Activated T-helper 1 cell treated with Interleukin-2 at 50 U/mL for 16 hours (primary cell): ENCODE measurements around the gene CFAP46.
"Not testable (repeated sequence)": the region's sequence is repeated elsewhere in the genome, so short reads cannot be mapped to it uniquely, and the experiment has no call there.

Experiments used
- DNase-seq: peaks from one replicate; pipeline ENCODE4 v3.0.0-alpha.2; 2020; ENCODE audit warnings: low read depth

The CFAP46 gene

DNA sequence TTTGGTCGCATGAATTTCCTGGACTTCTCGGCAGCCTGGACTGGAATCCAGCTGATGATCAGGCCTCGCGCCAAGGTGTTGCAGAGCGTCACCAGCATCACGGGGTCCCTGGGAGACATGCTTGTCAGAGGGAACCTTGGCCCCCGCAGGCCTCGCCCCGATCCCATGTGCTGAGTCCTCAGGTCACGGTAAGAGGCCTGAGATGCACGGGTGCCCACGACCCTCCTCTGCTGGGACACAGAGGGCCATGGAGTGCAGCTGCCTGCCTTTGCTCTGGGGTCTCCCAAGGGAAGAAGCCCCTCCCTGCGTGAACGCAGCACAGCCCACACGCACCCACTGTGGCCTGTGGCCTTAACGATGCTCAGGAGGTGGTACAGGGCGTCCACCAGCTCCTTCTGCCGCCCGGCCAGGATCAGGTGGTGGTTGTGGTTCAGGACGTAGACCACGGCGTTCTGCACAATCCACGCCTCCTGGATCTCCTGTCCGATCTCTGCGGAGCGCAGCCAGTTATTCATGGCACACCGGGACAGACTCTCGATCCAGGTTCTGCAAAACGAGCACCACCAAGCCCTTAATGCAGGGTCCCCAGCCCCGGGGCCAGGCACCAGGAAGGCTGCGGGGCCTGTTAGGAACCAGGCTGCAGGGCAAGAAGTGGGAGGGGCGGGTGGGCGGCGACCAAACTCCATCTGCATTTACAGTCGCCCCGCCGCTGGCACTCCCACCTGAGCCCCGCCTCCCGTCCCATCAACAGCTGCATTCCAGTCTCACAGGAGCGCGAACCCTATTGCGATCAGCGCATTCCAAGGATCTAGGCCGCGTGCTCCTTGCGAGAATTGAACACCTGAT lies 29.4 kb downstream of the CFAP46 start:
- DNase-seq = no peak

DNA sequence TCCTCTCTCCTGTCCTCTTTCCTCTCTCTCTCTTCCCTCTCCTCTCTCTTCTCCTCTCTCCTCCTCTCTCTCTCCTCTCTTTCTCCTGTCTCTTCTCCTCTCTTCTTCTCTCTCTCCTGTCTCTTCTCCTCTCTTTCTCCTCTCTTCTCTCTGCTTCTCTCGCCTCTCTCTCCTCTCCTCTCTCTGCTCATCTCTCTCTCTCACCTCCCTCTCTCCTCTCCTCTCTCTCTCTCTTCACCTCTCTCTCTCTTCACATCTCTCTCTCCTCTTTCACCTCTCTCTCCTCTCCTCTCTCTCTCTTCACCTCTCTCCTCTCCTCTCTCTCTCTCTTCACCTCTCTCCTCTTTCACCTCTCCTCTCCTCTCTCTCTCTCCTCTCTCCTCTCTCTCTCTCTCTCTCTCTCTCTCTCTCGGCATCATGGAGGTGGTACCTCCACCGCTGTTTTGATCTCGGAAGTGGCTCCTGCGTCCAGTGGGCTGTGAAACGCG lies 30.1 kb downstream of the CFAP46 start:
- DNase-seq = no peak

DNA sequence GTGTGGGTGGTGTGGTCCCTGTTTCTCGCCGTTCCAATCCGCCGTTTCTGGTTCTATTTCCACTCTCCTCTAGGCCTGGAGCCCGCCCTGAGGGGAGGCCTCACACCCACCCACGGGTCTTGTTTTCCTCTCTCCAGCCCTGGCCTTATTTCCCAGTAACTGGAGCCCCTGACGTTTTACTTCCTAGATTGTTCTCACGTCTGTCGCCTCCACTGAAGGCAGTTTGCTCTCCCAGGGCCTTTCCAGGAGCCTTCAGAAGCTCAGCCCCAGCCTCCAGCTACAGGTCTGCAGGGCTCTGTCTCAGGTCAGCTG lies 30.6 kb downstream of the CFAP46 start:
- DNase-seq = no peak

DNA sequence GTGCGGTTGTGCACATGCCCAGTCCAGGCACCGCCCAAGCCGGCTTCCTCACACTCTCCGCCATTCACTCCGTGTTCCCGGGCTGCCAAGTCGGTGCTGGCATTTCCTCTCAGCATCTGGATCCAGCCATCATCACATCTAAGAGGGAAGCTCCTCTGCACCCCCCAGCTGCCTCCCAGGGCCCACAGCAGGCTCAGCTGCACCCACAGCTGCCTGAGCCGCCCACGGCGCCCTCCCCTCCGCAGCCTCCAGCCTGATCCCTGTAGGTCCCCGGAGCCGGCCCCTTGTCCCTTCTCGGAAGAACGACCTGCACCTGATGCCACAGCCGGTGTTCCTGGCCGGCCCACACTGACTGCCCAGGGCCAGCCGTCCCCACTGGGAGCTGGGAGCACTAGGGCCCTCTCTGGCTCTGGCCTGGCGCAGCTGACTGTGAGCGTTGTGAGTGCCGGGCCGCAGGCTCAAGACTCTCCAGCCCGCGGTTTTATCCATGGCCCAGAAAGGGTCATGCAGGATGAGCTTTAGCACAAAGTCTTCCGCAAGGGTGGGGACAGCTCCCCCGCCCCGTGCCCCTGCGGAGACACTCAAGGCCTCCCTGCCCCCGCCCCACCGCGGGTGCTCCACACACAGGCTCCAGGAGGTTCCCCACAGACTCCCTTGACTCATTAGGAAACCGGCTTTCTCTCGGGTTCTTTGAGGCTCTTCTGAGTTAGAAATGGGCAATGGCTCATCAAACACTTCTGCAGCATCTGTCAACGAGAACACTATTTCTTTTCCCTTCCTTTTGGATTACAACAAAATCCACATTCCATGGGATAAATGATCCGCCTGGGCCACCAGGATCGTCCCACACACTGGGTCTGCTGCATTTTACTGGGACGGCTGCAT lies 31.2 kb downstream of the CFAP46 start:
- DNase-seq = no peak

DNA sequence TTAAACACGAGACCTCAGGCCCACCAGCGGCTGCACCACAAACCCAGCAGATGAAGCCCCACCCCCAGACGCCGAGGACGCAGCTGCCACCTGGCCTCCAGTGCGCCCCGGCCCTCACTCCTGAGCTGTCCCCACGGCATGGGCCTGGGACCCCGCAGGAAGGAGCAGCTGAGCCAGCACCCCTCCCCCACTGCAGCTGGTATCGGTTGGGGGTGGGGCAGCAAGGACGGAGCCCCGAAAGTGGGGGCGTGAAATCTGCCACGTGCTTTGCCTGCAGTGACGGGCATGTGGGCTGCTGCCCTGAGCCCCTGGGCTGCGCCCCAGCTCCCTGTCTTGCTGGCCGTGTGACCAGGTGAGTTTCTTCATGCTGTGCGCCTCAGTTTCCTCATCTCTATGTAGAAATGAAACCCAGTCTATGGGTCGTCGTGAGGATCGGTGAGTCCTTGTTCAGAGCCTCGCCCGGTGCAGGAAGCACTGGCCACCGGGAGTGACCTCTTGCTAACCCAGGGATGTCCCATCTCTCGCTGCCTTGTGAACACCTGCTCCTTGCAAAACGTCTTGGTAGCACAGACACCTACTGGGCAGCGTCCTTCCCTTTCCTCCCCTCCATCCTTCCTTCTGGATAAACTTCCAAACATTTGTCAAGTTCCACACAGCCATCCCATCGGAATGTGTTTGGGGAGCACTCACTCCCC lies 32.0 kb downstream of the CFAP46 start:
- no peak for DNase-seq

DNA sequence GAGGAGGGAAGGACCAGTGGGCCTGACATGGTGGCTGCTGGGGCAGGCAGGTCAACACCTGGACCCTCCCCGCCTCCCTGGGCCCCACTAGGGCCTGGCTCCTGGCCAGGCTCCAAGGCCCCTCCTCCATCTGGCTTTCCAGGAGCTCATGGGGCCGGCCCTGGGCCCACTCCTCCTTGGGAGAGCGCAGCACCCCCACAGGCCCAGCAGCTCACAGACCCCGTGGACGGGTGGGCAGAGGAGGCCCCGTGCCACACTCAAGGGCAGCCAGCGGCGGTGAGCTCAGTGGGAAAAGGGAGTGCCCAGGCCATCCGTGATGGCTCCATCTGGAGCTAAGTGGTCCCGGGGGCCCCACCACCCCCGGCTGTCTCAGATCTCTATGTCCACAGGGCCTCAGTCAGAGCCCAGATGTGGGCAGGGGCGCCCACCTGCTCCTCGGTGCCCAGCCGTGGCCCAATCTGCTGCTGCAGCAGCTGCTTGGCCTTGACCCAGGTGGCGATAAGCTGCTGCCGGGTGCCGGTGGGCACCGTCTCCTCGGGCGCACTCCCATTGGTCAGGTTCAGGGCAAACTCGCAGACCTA lies 32.8 kb downstream of the CFAP46 start:
- DNase-seq = no peak

DNA sequence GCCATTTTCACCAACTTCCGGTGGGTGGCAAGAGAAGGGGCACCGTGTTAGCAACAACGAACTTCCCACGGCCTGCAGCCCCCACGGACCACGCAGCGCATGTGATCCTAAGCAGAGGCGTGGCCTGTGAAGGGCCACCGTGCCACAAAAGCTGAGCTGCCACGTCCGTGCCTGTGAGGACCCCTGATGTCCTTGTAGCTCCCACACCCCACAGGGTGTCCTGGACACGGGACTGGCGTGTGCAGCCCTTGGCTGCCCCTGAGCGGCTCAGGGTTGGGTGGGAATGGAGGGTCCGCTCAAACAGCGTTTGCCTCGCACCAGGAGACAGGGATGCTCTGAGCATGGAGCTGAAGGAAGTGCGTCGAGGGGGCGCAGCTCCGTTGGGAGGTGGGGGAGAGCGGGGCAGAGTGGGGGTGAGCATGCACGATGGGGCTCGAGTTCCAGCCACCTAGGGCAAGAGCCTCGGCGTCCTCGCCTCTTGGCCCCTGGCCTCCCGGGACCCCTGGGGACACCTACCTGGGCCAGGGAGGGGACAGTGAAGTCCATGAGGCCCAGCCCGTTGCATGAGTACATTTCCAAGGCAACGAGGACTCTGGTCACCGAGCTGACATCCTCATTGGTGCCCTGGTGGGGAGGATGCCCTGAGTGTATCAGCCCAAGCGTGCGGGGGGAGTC lies 33.6 kb downstream of the CFAP46 start:
- DNase-seq = no peak

DNA sequence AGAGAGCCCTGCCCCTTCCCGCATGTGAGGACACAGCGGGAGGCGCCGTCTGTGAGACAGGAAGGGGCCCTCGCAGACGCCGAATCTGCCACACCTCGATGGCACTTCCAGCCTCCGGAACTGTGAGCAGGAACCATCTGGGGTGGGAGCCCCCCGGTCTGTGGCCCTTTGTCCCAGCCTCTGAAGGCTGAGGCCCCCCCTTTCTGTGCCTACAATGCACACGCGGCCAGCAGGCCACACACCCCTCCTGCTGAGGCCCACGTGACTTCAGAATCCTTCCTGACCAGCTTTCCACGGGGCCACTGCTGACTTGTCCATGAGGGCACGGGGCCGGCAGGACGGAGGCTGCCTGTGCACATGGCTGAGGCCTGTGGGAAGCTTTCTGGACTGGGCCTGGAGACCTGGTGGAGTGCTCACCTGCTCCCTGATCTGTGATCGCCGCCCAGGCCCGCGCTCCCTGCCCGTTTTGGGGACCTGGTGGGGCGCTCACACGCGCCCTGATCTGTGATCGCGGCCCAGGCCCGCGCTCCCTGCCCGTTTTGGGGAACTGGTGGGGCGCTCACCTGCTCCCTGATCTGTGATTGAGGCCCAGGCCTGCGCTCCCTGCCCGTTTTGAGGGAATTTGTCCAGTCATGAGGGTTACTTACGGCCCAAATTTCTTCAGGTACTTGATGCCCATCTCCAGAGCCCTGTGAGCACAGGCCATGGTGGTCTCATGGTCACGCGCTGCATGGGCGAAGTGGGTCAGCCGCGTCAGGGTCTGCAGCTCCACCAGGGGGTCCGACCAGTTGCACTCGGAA lies 34.3 kb downstream of the CFAP46 start:
- no peak for DNase-seq

DNA sequence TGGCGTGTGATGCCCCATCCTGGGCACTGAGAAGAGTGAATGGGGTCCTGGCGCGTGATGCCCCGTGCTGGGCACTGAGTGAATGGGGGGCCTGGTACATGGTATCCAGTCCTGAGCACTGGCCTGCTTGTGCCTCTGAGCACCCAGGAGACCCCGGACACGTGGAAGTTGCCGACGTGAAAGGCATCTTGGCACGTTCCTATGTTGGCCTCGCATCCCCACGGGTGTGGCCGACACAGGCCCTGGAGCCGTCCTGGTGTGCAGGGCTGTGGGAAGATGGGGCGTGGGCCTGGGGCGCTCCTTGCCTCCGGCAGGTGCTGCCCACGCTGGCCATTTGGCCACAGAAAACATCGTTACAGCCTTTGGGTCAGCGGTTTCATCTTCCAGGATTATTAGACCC lies 35.5 kb downstream of the CFAP46 start:
- no peak for DNase-seq

DNA sequence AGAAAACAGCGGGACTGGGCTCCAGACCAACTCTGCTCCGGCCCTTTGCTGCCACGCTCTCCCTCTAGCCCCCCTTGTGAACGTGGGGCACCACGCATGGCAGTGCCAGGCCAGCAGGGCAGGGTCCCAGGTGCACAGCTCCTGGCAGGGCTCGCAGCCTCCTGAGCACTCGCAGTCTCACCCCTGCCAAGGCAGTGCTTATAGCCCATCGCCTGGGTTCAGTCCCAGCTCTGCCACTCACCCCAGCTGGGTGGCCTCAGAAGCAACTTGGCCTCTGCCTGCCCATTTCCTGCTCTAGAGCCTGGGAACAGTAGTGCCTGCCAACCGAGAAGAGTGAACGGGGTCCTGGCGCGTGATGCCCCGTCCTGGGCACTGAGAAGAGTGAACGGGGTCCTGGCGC lies 36.3 kb downstream of the CFAP46 start:
- DNase-seq = no peak

DNA sequence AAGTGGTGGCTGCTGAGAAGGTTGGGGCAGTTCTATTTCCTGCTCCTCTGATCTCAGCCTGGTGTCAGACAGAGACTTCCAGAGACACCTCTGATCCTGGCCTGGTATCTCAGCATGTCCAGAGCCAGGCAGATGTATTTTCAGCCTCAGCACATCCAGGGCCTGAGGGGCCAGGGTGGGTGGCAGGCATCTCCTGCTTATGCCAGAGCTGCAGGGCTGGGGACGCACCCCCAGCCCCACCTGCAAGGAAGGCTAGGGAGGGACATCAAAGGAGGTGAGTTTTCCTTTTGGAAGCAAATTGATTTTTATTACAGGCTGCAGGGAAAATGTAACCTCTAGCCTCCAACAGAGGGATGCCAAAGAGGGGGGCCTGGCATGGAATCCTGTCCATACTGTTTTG lies 36.7 kb downstream of the CFAP46 start:
- DNase-seq = no peak

DNA sequence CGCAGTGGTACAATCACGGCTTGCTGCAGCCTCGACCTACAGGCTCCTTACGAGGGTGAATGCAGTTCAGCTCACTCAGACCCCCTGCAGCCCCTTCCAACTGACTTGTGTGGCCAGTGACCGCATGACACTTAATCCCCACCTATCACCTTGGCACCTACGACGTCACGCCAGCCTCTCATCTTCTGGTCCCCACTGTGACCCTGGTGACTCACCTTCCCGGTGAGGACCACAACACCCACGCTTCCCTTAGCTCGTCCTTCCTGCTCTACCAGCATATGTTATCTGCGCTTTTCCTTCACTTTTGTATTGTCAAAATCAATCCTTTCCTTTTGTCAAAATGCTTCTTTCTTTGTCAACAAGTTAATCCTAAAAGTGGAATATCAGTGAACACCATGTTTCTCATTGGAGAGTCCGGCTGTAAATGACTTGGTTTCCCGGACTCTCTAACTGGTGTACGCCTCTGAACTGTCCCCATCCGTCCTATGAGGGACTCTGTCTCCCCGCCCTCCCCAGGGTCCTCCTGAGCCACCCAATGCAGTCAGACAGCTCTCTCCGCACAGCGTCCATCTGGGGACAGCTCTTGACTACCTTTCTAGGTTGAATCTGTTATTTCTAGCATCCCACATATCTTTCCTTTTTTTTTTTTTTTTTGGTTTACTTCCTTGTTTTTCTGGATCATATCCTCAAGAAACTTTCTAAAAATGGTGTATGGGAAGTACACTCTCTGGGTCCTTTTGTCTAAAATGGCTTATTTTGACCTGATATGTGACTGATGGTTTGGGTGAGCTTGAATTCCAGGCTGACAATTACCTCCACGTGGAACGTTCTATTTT lies 37.3 kb downstream of the CFAP46 start:
- DNase-seq = no peak

DNA sequence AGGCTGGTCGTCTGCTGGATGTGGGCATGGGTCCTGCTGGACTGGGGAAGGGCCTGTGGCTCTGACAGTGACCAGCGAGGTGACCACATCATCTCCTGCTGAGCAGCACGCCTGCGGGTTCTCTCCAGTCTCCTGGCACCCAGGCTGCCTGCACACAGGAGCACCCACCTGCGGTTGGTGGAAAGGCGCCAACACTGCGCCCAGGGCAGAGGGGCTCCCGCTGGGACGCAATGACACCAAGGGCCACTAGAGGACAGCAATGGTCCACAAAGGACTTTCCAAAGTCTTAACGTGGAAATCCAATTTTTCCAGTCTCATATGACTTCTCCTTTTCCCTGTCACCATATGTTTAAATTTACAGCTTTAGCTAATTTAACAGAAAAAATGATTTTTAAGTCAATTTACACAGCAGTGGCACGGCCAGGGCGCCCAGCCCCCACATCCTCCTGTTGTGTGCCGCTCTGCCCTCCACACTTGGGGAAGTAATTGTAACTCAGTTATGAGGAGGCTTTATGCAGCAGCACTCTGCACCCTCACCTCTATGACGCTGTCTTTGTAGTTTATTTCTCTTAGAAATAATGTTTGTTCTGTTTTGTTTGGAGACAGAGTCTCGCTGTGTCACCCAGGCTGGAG lies 38.1 kb downstream of the CFAP46 start:
- DNase-seq = no peak

DNA sequence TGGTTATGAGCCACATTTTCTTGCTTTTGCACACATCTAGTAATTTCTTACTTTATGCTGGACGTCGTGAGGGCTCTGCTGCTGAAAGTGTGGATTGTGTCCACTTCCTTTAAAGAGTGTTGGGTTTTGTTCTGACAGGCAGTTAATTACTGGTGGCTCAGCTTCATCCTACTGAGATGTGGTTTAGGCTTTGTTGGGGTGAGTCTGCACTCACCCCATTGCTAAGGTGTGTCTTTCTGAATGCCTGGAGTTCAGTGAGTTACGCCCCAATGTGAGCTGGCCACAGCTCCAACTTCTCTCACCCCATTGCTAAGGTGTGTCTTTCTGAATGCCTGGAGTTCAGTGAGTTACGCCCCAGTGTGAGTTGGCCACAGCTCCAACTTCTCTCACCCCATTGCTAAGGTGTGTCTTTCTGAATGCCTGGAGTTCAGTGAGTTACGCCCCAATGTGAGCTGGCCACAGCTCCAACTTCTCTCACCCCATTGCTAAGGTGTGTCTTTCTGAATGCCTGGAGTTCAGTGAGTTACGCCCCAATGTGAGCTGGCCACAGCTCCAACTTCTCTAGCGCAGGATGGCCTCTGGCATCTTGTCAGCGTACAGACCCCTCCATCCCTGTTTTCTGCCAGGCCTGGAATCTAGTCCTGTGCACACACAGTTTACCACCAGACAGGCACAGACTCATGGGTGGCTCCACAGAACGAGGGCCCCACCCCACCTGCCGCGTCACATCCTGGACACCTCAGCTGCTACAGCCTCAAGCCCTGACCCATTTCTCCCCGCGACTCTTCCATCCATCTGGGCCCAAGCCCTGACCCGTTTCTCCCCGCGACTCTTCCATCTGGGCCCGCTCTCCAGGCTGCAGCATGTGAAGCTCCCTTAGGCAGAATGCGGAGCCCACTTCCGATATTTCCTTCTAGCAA lies 39.5 kb downstream of the CFAP46 start:
- not testable (repeated sequence) for DNase-seq

DNA sequence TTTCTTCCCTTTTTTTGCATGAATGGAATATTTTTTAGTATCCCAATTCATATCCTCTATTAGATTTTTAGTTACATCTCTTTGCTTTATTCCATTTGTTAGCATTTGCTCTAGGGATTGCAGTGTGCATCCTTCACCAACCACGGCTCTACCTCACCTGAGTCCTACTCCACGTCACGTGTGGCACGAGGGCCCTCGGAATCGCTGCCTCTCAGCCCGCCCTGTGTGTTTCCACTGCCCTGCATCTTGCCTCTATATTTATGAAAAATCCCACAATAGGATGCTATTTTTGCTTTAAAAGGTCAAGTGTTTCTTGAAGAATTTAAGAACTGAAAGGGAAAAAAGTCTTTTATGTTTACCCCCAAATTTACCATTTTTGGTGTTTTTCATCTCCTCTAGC lies 41.0 kb downstream of the CFAP46 start:
- no peak for DNase-seq

DNA sequence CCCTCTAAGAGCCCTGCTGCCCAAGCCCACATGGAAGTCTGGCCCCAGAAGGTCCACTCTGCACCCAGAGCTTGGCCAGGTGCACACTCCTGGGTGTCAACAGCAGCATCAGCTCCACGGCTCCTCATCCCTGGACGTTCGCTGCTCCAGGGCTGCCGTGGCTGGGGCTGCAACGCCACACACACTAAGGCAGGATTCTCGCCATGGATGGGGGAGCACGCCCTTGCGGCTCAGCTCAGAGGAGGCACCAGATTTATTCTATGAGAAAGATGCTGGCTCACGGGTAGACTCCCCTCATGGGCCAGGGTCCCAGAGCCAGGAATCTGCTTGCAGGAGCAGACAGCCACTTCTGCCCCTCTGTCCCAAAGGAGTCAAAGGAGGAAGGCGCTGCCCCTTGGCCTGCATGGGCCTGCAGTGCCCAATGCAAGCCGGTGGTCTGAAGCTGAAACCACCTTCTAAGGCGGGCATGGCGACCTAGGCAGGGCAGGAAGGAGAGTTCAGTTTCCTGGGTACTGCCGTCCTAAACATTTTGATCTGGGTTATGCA lies 42.1 kb downstream of the CFAP46 start:
- DNase-seq = no peak

DNA sequence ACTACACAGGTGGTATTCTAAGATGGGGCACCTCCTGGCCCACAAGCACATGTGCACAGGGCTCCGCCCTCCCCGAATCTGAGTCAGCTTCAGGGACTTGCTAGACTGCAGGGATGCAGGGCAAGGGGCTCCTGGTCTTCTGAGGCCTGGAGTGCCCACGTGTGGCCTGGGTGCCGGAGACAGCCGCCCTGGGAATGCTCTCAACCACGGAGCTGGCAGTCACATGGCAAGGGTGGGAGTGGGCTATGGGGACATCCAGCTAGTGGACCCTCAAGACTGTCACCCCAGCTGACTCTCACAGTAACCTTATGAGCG lies 42.7 kb downstream of the CFAP46 start:
- no peak for DNase-seq

DNA sequence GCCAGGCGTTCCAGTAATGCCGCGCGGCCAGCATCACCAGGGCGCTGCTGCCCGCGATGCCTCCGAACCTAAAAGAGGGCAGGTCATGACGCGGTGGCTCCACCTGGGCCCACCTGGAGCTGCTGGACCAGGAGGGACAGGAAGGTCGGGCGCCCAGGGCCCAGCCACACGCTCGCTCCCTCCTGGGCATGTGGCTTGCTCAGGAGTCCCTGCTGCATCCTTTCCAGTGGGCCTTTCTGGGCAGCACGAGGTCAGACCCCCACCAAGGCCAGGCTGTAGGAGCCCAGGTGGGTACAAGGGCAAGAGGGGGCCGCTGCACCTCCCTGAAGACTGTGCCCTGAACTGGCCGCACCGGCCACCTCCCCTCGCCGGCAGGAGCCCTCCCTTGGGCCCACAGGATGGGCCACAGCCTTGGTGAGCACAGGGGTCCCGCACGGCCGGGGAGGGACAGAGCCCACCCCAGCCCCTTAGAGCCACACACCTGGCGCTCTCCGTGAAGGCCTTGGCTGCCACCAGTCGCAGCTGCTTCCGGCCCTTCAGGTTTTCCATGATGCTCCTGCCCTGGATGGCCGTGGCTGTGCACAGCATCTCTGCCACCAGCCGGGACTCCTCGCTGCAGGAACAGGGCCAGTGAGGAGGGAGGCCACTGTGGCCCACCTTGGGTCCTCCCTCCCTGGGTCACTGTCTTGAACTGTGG lies 43.2 kb downstream of the CFAP46 start:
- DNase-seq = no peak
